ENCODE measurements around the gene TNS1. TPM values are rescaled to one million over a fixed set of nuclear protein-coding genes. Genes with fewer than 3 reads are reported as not detected.
A peak's percentile ranks its signal among the peaks of the same experiment; 100 is the strongest.

The TNS1 gene
- total and polyA plus RNA-seq, 5 donors: 243 to 647 (median 513) TPM

DNA sequence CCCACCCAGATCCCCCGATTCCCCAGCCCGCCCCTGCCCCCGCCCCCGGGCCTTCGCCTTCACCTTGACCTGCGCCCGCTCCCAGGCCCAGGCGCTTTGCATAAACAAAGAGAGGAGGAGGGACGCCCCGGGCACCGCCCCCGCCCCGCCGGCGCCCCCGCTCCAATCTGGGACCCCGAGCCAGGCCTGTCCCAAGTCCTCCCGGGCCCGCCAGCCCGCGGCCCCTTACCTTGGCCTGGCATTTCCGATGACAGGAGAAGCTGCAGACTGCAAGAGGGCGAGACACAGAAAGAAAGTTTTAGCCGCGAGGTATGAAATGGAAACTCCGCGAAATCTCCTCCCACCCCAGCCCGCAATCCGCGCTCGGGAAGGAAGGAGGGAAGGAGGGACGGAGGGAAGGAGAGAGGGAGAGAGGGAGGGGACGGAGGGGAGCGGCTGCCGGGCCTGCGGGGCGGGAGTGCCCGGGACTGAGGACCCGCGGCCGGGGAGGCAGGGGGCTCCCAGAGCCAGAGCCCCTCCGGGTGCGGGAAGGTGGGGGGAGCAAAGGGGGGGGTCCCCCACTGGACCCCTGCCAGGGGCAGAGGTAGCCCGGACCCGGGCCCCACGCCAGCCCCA lies 24.2 kb downstream of the TNS1 start:
- H3K4me3 ChIP-seq (ENCODE audit: low read length): peak overlapping the region; percentile 83
- H3K4me1 ChIP-seq (ENCODE audit: control insufficient read depth, insufficient read depth, low read length): peaks cover 31% of the 10 kb centered on the region
- DNase-seq (peak in 2 of 3 donors; percentile 72 to 76), ATAC-seq (peak; percentile 33 to 58)
- 14% methylated on average over 46 of the region's 46 CpGs for WGBS
- peak overlapping the region; percentile 39 for H3K27ac ChIP-seq (ENCODE audit: low read length)
- H3K27me3 ChIP-seq (ENCODE audit: control insufficient read depth, insufficient read depth): no peaks in the 10 kb centered on the region
- H3K9me3 ChIP-seq (ENCODE audit: control insufficient read depth, low read length): no peaks in the 10 kb centered on the region
- intact Hi-C loops (cut with DNase I): loop anchor here in 1 of 4 donors (5.0 kb wide), 1 partner anchor 36 kb away; no protein-coding TSS in a partner anchor

DNA sequence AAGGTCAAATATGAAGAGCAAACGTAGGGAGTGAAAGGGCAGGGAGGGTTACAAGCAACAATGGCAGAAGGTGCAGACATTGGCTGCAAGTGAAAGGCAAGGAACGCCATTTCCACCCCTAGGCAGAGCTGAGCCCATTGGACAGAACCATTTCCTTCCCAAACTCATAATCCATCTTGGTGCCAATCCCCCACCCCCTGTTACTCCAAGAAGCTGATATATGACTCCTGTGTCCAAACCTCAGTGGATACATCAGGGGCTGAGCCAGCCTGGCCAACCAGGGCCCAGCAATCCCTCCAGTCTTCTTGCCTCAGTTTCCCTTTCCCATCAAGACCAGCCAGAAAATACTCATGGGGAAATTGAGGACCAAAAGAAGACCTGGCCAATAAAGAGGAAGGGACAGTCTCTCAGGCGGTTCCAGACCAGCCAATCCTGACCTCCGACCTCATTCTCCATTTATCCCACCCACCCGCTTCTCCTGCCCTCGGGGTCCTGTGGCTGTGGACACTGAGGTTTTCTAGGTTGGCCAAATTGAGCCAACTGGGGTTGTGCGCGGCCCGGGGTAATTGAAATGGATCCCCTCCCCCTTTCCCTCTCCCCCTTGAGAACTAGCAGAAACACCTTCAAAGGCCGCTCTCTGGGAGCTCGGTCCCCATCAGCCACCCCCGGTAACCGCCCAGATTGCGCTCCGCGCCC lies 24.8 kb downstream of the TNS1 start:
- Histone ChIP-seq H3K27me3 (ENCODE audit: control insufficient read depth, insufficient read depth) (no peaks in the 10 kb centered on the region), H3K4me1 (ENCODE audit: control insufficient read depth, insufficient read depth, low read length) (peaks cover 33% of the 10 kb centered on the region), H3K9me3 (ENCODE audit: control insufficient read depth, low read length) (no peaks in the 10 kb centered on the region), H3K4me3 (ENCODE audit: low read length) (peak overlapping the region; percentile 83), H3K27ac (ENCODE audit: low read length) (peak overlapping the region; percentile 33)
- ATAC-seq (no peak), DNase-seq (no peak)
- WGBS: 39% methylated on average over 16 of the region's 16 CpGs
- intact Hi-C loops (cut with DNase I): loop anchor here in 1 of 4 donors (5.0 kb wide), 1 partner anchor 36 kb away; no protein-coding TSS in a partner anchor

DNA sequence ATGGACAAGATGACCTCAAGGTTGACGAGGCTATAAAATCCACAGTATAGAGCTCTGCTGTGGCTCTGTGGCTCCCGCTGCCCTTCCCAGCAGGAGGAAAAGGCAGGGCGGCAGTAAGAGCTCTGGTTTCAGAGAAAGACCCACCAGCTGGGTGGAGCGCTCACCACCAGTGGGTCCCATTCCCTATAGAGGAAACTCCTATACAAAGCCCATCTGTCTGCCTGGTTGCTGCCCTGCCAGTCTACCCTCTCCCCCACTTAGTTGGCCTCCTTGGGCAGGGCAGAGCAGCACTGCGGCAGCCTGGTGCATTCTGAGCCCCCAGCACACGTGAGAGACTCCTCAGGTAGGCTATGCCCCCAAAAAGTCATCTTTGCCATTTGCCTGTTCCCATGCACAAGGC lies 26.5 kb downstream of the TNS1 start:
- Histone ChIP-seq H3K4me3 (ENCODE audit: low read length) (no peak overlapping the region), H3K9me3 (ENCODE audit: control insufficient read depth, low read length) (no peaks in the 10 kb centered on the region), H3K27ac (ENCODE audit: low read length) (no peak overlapping the region), H3K4me1 (ENCODE audit: control insufficient read depth, insufficient read depth, low read length) (peaks cover 33% of the 10 kb centered on the region), H3K27me3 (ENCODE audit: control insufficient read depth, insufficient read depth) (no peaks in the 10 kb centered on the region)
- ATAC-seq: no peak
- WGBS: 95% methylated on average over 6 of the region's 6 CpGs
- intact Hi-C loops (cut with DNase I): loop anchor here in 1 of 4 donors (5.0 kb wide), 1 partner anchor 34 kb away; no protein-coding TSS in a partner anchor
- no peak for DNase-seq

DNA sequence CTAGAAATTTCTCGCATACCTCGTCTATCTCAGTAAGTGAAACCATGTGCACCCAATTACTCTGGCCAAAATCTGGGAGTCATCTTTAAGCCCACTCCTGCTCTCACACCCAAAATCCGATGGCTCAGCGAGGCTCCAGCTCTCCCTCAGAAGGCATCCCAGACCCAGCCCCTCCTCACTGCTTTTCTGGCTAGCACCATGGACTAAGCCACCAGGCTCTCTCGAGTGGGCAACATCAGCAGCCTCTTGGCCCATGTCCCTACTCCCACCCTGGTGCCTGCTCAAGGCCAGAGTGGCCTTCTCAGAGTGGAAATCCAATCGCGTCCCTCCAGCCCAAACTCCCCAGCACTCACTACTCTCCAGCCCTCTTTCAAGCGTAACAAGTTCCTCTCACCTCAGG lies 27.2 kb downstream of the TNS1 start:
- H3K4me1 ChIP-seq (ENCODE audit: control insufficient read depth, insufficient read depth, low read length): peaks cover 26% of the 10 kb centered on the region
- WGBS: 76% methylated on average over 8 of the region's 8 CpGs
- H3K4me3 ChIP-seq (ENCODE audit: low read length): no peak overlapping the region
- no peak for DNase-seq
- H3K27ac ChIP-seq (ENCODE audit: low read length): no peak overlapping the region
- intact Hi-C loops (cut with DNase I): loop anchor here in 1 of 4 donors (5.0 kb wide), 1 partner anchor 33 kb away; no protein-coding TSS in a partner anchor
- ATAC-seq: no peak
- no peaks in the 10 kb centered on the region for H3K9me3 ChIP-seq (ENCODE audit: control insufficient read depth, low read length)
- H3K27me3 ChIP-seq (ENCODE audit: control insufficient read depth, insufficient read depth): no peaks in the 10 kb centered on the region

DNA sequence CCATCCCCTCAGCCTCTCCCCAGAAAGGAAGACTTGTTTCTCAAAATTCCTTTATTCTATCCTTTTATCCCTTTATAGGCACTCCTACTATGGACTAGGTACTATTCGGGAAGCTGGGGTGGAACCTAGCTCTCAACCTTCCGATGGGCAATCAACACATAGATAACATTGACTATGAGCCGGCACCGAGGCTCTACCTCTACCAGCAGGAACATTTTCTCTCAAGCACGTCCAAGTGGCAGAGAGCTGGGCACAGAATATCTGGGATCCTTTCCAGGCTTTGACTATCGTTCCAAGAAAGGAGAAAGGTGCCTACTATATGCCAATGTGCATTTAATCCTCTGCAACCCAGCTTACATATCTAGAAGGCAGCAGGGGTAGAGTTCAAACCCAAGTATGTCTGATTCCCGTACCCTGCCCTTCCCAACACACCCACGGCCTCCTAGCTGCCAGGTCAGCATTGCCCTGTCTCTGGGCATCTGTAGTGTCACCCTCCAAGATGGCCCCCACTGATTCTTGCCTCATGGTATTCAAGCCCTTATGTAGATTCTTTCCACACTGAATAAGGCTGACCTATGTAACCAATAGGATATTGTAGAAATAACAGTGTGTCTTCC lies 28.3 kb downstream of the TNS1 start:
- H3K27me3 ChIP-seq (ENCODE audit: control insufficient read depth, insufficient read depth): no peaks in the 10 kb centered on the region
- DNase-seq: no peak
- intact Hi-C loops (cut with DNase I): loop anchor here in 1 of 4 donors (5.0 kb wide), 1 partner anchor 32 kb away; no protein-coding TSS in a partner anchor
- 70% methylated on average over 8 of the region's 8 CpGs for WGBS
- H3K27ac ChIP-seq (ENCODE audit: low read length): peak overlapping the region; percentile 18
- peaks cover 15% of the 10 kb centered on the region for H3K4me1 ChIP-seq (ENCODE audit: control insufficient read depth, insufficient read depth, low read length)
- ATAC-seq: no peak
- no peaks in the 10 kb centered on the region for H3K9me3 ChIP-seq (ENCODE audit: control insufficient read depth, low read length)
- no peak overlapping the region for H3K4me3 ChIP-seq (ENCODE audit: low read length)

DNA sequence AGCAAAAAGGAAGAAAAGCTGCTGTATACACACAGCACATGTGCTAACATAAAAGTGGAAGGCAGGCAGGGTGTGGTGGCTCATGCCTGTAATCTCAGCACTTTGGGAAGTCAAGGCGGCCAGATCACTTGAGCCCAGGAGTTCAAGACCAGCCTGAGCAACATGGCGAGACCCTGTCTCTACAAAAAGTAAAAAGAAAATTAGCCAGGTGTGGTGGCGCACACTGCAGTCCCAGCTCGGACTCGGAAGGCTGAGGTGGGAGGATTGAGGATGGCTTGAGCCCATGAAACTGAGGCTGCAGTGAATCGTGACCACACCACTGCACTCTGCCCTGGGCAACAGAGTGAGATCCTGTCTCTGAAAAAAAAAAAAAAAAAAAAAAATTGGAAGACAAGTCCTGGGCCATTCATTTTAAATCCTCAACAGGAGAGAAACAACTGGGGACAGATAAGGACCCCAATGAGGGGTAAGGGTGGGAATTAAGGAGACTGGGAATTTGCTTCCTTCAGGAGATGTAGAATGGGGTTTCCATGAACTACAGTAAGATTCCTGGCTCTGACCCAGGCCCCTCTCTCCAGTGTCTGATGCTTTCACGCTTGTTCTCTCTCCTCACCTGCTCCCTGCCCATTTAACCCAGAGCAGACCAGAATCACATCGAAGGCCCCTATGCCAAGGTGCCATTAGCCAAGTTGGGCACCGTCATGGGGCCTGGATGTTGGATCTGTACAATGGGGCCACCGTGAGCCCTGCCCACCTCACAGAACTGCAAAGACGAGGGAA lies 29.6 kb downstream of the TNS1 start:
- peak overlapping the region; percentile 6 for H3K27ac ChIP-seq (ENCODE audit: low read length)
- H3K4me3 ChIP-seq (ENCODE audit: low read length): no peak overlapping the region
- H3K4me1 ChIP-seq (ENCODE audit: control insufficient read depth, insufficient read depth, low read length): peaks cover 9% of the 10 kb centered on the region
- no peaks in the 10 kb centered on the region for H3K27me3 ChIP-seq (ENCODE audit: control insufficient read depth, insufficient read depth)
- intact Hi-C loops (cut with DNase I): no loop called here
- DNase-seq (peak in 1 of 3 donors; percentile 35), ATAC-seq (no peak)
- WGBS: 88% methylated on average over 11 of the region's 11 CpGs
- H3K9me3 ChIP-seq (ENCODE audit: control insufficient read depth, low read length): no peaks in the 10 kb centered on the region

DNA sequence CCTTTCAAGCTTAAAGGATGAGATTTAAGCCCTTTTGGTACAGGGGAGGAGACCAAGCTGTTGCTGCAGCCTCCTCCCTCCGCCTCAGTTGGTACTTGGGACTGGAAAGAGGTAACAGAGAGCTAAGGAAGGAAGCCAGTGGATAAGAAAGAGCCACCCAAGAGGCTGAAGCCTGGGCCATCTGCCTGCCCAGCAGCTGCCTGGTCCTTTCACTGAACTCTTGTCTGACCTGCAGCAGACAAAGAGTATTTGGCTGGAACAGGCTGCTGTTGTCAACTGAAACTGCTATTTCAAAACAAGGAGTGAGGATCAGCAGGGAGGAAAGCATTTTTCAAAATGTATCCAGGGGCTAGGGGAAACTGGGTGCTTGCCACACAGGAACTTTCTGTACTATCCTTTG lies 30.3 kb downstream of the TNS1 start:
- Histone ChIP-seq H3K27me3 (ENCODE audit: control insufficient read depth, insufficient read depth) (no peaks in the 10 kb centered on the region), H3K4me3 (ENCODE audit: low read length) (no peak overlapping the region), H3K9me3 (ENCODE audit: control insufficient read depth, low read length) (no peaks in the 10 kb centered on the region), H3K27ac (ENCODE audit: low read length) (peak overlapping the region; percentile 6), H3K4me1 (ENCODE audit: control insufficient read depth, insufficient read depth, low read length) (peaks cover 5% of the 10 kb centered on the region)
- DNase-seq (peak in 2 of 3 donors; percentile 67 to 75), ATAC-seq (peak; percentile 51 to 76)
- intact Hi-C loops (cut with DNase I): no loop called here
- 54% methylated on average over 1 of the region's 1 CpG for WGBS

DNA sequence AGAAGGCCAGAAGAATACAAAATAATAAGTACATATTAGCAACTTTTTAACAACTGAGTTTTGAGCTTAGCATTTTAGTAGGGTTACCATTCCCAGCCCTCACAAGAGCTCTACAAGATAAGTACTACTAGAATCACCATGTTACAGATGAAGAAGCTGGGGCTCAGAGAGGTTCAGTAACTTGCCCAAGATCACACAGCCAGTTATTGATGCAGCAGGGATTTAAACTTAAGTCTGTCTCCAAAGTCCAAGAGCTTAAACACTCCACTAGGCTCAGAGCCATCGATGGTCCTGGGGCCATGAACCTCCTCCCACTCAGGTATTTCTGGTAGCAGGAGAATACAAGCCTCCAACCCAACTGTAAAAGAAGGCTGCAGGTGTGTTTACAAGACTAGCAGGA lies 30.8 kb downstream of the TNS1 start:
- Histone ChIP-seq H3K27ac (ENCODE audit: low read length) (peak overlapping the region; percentile 6), H3K27me3 (ENCODE audit: control insufficient read depth, insufficient read depth) (no peaks in the 10 kb centered on the region), H3K4me1 (ENCODE audit: control insufficient read depth, insufficient read depth, low read length) (peaks cover 3% of the 10 kb centered on the region), H3K9me3 (ENCODE audit: control insufficient read depth, low read length) (no peaks in the 10 kb centered on the region), H3K4me3 (ENCODE audit: low read length) (no peak overlapping the region)
- intact Hi-C loops (cut with DNase I): no loop called here
- no peak for ATAC-seq
- 67% methylated on average over 1 of the region's 1 CpG for WGBS
- no peak for DNase-seq

DNA sequence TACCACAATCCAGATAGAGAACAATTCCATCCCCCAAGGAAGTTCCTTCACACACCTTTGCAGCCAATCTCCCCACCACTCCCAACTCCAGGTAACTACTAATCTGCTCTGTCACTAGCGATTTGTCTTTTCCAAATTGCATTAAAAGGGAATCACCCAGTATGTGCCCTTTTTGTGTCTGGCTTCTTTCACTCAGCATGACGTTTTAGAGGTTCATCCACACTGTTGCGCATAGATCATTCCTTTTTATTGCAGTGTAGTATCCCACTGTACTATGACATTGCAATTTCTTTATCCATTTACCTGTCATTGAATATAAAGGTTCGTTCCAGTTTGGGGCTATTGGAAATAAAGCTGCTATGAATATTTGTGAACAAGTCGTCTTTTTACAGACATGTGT lies 31.6 kb downstream of the TNS1 start:
- Histone ChIP-seq H3K27me3 (ENCODE audit: control insufficient read depth, insufficient read depth) (no peaks in the 10 kb centered on the region), H3K9me3 (ENCODE audit: control insufficient read depth, low read length) (no peaks in the 10 kb centered on the region), H3K4me1 (ENCODE audit: control insufficient read depth, insufficient read depth, low read length) (peaks cover 3% of the 10 kb centered on the region), H3K27ac (ENCODE audit: low read length) (no peak overlapping the region), H3K4me3 (ENCODE audit: low read length) (no peak overlapping the region)
- ATAC-seq (no peak), DNase-seq (no peak)
- intact Hi-C loops (cut with DNase I): no loop called here
- 85% methylated on average over 5 of the region's 5 CpGs for WGBS

DNA sequence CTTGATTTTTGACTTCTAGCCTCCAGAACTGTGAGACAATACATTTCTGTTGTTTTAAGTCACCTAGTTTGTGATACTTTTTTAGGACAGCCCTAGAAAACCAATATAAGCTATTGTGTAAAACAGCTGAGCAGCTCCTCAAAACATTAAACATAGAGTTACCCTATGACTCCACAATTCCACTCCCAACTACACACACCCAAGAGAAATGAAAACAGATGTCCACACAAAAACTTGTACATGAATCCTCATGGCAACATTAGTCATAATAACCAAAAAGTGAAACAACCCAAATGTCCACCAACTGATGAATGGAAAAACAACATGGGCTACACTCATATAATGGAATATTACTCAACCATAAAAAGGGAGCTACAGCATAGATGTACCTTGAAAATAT lies 32.6 kb downstream of the TNS1 start:
- Histone ChIP-seq H3K27ac (ENCODE audit: low read length) (no peak overlapping the region), H3K4me1 (ENCODE audit: control insufficient read depth, insufficient read depth, low read length) (peaks cover 7% of the 10 kb centered on the region), H3K27me3 (ENCODE audit: control insufficient read depth, insufficient read depth) (no peaks in the 10 kb centered on the region), H3K4me3 (ENCODE audit: low read length) (no peak overlapping the region), H3K9me3 (ENCODE audit: control insufficient read depth, low read length) (no peaks in the 10 kb centered on the region)
- DNase-seq (no peak), ATAC-seq (no peak)
- intact Hi-C loops (cut with DNase I): no loop called here
